ENCODE data around the gene GTF2IRD1. TPM values are rescaled to one million over a fixed set of nuclear protein-coding genes. Genes with fewer than 3 reads are reported as not detected.
"Not testable (repeated sequence)": the region's sequence is repeated elsewhere in the genome, so short reads cannot be mapped to it uniquely, and the experiment has no call there.

The GTF2IRD1 gene
- total RNA-seq, 1 experiment from 2014 or later: 42.9 TPM

- H3K4me1 Mint-ChIP-seq; H3K27ac Mint-ChIP-seq; H3K9me3 Mint-ChIP-seq; ATAC-seq; H3K4me3 Mint-ChIP-seq; H3K27me3 Mint-ChIP-seq (ENCODE audit: low read depth); H3K36me3 Mint-ChIP-seq; DNase-seq (ENCODE audit: low spot score); POLR2A ChIA-PET: not testable (repeated sequence)
- peak; percentile 3 for TF ChIP-seq HMGA2 (CRISPR knock-in tag; IDR thresholded peaks at IDR 0.05)
- CTCF ChIA-PET: interaction anchor here (0.6 to 2.0 kb wide), 3 partner anchors 10 to 205 kb away, joined by 3 to 7 read pairs (median 6); no protein-coding TSS in a partner anchor
These were observed 42.1 kb upstream of the GTF2IRD1 start for GRCh38 chr7:74411571-74411970.

DNA sequence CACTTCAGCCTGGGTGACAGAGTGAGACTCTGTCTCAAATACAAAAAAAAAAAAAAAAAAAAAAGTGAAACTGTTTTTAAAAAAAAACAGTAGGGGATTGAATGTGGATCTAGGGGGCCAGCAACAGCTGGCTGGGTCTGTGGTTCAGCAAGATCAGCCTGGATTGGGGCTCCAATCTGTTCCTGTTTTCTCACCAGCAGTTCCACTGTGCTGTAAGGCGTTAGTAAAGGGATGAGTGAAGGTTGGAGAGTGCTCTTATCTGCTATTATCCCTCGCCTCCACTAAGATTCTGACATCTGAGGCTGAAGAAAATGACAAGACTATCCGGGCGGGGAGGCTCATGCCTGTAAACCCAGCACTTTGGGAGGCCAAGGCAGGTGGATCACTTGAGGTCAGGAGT lies 41.6 kb upstream of the GTF2IRD1 start:
- ATAC-seq (no peak), DNase-seq (ENCODE audit: low spot score) (no peak)
- POLR2A ChIA-PET: no interaction called here
- no peaks in the 10 kb centered on the region for H3K4me1 Mint-ChIP-seq
- H3K4me3 Mint-ChIP-seq: no peak overlapping the region
- CTCF ChIA-PET: interaction anchor here (0.6 to 2.0 kb wide), 3 partner anchors 11 to 206 kb away, joined by 3 to 6 read pairs (median 3); no protein-coding TSS in a partner anchor
- no peaks in the 10 kb centered on the region for H3K36me3 Mint-ChIP-seq
- no peaks in the 10 kb centered on the region for H3K9me3 Mint-ChIP-seq
- no peak overlapping the region for H3K27ac Mint-ChIP-seq
- 0 out of 2 replicates have a peak, but pooled peaks cover under 1% of the 10 kb centered on the region for H3K27me3 Mint-ChIP-seq (ENCODE audit: low read depth)
- TF ChIP-seq, protein P1, sequence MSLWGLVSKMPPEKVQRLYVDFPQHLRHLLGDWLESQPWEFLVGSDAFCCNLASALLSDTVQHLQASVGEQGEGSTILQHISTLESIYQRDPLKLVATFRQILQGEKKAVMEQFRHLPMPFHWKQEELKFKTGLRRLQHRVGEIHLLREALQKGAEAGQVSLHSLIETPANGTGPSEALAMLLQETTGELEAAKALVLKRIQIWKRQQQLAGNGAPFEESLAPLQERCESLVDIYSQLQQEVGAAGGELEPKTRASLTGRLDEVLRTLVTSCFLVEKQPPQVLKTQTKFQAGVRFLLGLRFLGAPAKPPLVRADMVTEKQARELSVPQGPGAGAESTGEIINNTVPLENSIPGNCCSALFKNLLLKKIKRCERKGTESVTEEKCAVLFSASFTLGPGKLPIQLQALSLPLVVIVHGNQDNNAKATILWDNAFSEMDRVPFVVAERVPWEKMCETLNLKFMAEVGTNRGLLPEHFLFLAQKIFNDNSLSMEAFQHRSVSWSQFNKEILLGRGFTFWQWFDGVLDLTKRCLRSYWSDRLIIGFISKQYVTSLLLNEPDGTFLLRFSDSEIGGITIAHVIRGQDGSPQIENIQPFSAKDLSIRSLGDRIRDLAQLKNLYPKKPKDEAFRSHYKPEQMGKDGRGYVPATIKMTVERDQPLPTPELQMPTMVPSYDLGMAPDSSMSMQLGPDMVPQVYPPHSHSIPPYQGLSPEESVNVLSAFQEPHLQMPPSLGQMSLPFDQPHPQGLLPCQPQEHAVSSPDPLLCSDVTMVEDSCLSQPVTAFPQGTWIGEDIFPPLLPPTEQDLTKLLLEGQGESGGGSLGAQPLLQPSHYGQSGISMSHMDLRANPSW (CRISPR knock-in tag; conservative IDR thresholded peaks at IDR 0.05; ENCODE audit: low read depth): no peak
- TF ChIP-seq CREB1 (CRISPR knock-in tag; IDR thresholded peaks at IDR 0.05) (no peak), SMAD3 (CRISPR knock-in tag; IDR thresholded peaks at IDR 0.05; ENCODE audit: borderline replicate concordance) (no peak), IRF2 (CRISPR knock-in tag; IDR thresholded peaks at IDR 0.05; ENCODE audit: borderline replicate concordance, low read depth) (no peak), NFE2L1 (CRISPR knock-in tag; IDR thresholded peaks at IDR 0.05) (no peak), CREM (CRISPR knock-in tag; IDR thresholded peaks at IDR 0.05) (no peak), TP53 (CRISPR knock-in tag; IDR thresholded peaks at IDR 0.05) (no peak), ZNF317 (CRISPR knock-in tag; IDR thresholded peaks at IDR 0.05; ENCODE audit: borderline replicate concordance, low read depth) (no peak), TCF7 (CRISPR knock-in tag; IDR thresholded peaks at IDR 0.05; ENCODE audit: low read depth) (no peak), RORB (CRISPR knock-in tag; IDR thresholded peaks at IDR 0.05) (no peak)
- TF ChIP-seq, protein P2, sequence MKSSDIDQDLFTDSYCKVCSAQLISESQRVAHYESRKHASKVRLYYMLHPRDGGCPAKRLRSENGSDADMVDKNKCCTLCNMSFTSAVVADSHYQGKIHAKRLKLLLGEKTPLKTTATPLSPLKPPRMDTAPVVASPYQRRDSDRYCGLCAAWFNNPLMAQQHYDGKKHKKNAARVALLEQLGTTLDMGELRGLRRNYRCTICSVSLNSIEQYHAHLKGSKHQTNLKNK (CRISPR knock-in tag; IDR thresholded peaks at IDR 0.05): no peak
- TF ChIP-seq, protein P3, sequence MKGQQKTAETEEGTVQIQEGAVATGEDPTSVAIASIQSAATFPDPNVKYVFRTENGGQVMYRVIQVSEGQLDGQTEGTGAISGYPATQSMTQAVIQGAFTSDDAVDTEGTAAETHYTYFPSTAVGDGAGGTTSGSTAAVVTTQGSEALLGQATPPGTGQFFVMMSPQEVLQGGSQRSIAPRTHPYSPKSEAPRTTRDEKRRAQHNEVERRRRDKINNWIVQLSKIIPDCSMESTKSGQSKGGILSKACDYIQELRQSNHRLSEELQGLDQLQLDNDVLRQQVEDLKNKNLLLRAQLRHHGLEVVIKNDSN (CRISPR knock-in tag; IDR thresholded peaks at IDR 0.05): no peak
- TF ChIP-seq, protein P4, sequence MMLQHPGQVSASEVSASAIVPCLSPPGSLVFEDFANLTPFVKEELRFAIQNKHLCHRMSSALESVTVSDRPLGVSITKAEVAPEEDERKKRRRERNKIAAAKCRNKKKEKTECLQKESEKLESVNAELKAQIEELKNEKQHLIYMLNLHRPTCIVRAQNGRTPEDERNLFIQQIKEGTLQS (CRISPR knock-in tag; conservative IDR thresholded peaks at IDR 0.05): no peak

DNA sequence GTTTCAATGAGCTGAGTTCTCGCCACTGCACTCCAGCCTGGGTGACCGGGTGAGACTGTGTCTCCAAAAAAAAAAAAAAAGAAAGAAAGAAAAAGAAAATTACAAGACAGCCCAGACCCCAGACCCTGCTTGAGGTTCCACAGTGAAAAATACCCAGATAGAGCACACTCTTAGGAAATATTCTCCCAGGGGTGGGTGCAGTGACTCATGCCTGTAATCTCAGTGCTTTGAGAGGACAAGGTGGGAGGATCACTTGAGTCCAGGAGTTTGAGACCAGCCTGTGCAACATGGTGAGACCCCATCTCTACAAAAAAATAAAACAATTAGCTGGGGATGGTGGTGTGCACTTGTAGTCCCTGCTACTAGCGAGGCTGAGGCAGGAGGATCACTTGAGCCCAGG lies 41.1 kb upstream of the GTF2IRD1 start:
- ATAC-seq (no peak), DNase-seq (ENCODE audit: low spot score) (no peak)
- Mint-ChIP-seq H3K27me3 (ENCODE audit: low read depth) (no peaks in the 10 kb centered on the region; the same call in 1 of the 2 replicates), H3K9me3 (no peaks in the 10 kb centered on the region), H3K4me3 (no peak overlapping the region), H3K4me1 (no peaks in the 10 kb centered on the region), H3K36me3 (no peaks in the 10 kb centered on the region), H3K27ac (no peak overlapping the region)
- CTCF ChIA-PET: interaction anchor here (0.6 to 2.0 kb wide), 3 partner anchors 11 to 206 kb away, joined by 3 to 6 read pairs (median 3); no protein-coding TSS in a partner anchor
- POLR2A ChIA-PET: no interaction called here
- TF ChIP-seq RELA (CRISPR knock-in tag; IDR thresholded peaks at IDR 0.05; ENCODE audit: borderline replicate concordance) (no peak), ZNF532 (CRISPR knock-in tag; IDR thresholded peaks at IDR 0.05; ENCODE audit: borderline replicate concordance) (no peak), ATF2 (CRISPR knock-in tag; IDR thresholded peaks at IDR 0.05; ENCODE audit: borderline replicate concordance, low read depth) (no peak), ATF1 (CRISPR knock-in tag; IDR thresholded peaks at IDR 0.05) (no peak), ZNF263 (CRISPR knock-in tag; IDR thresholded peaks at IDR 0.05; ENCODE audit: low read depth) (no peak), RORB (CRISPR knock-in tag; IDR thresholded peaks at IDR 0.05) (no peak), USF2 (CRISPR knock-in tag; IDR thresholded peaks at IDR 0.05) (no peak), CREM (CRISPR knock-in tag; IDR thresholded peaks at IDR 0.05) (no peak)
- TF ChIP-seq, protein P5, sequence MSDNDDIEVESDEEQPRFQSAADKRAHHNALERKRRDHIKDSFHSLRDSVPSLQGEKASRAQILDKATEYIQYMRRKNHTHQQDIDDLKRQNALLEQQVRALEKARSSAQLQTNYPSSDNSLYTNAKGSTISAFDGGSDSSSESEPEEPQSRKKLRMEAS (CRISPR knock-in tag; IDR thresholded peaks at IDR 0.05): no peak
